Nephron progenitor cell (in vitro differentiated cells): ENCODE data around the gene EXOC1.
A peak's percentile ranks its signal among the peaks of the same experiment; 100 is the strongest.

Experiments
- DNase-seq: peaks from one replicate; pipeline ENCODE4 v3.0.0; 2021
- H3K27ac Mint-ChIP-seq: 2 replicates; pipeline ENCODE4 v1.8.0; 2021; ENCODE audit warnings: mild to moderate bottlenecking, moderate library complexity, mixed read lengths
- H3K27me3 Mint-ChIP-seq: 2 replicates; pipeline ENCODE4 v1.8.0; 2021; ENCODE audit warnings: mild to moderate bottlenecking, low read depth, mixed read lengths; ENCODE audit not compliant: poor library complexity
- H3K36me3 Mint-ChIP-seq: 2 replicates; pipeline ENCODE4 v1.8.0; 2021; ENCODE audit warnings: low read depth, mixed read lengths
- H3K4me1 Mint-ChIP-seq: 2 replicates; pipeline ENCODE4 v1.8.0; 2021; ENCODE audit warnings: mixed read lengths
- H3K4me3 Mint-ChIP-seq: 2 replicates; pipeline ENCODE4 v1.8.0; 2021; ENCODE audit warnings: mild to moderate bottlenecking, moderate library complexity, mixed read lengths
- H3K9me3 Mint-ChIP-seq: 2 replicates; pipeline ENCODE4 v1.8.0; 2021; ENCODE audit warnings: mild to moderate bottlenecking, moderate library complexity, mixed read lengths
- CTCF ChIP-seq: fragments of 200-600 bp; sonication (generic); IDR thresholded peaks from 2 replicates; pipeline ENCODE4 v1.5.0; 2021; ENCODE audit warnings: antibody characterized with exemption

The EXOC1 gene

GRCh38 chr4:55884093-55884850, 30.8 kb downstream of the EXOC1 start:
- DNase-seq, result no peak
- no peak overlapping the region for H3K4me3 Mint-ChIP-seq
- no peak overlapping the region for H3K27ac Mint-ChIP-seq
- TF ChIP-seq CTCF, result no peak
- peaks cover 6% of the 10 kb centered on the region for H3K9me3 Mint-ChIP-seq
- H3K27me3 Mint-ChIP-seq, result no peaks in the 10 kb centered on the region
- H3K36me3 Mint-ChIP-seq, result peaks cover 39% of the 10 kb centered on the region
- H3K4me1 Mint-ChIP-seq, result peaks cover 4% of the 10 kb centered on the region

GRCh38 chr4:55884851-55885219, 31.4 kb downstream of the EXOC1 start:
- no peak for DNase-seq
- Mint-ChIP-seq H3K9me3 (peaks cover 6% of the 10 kb centered on the region), H3K4me1 (peaks cover 4% of the 10 kb centered on the region), H3K27me3 (no peaks in the 10 kb centered on the region), H3K4me3 (no peak overlapping the region), H3K36me3 (peaks cover 35% of the 10 kb centered on the region), H3K27ac (no peak overlapping the region)
- TF ChIP-seq CTCF, result no peak

GRCh38 chr4:55887594-55887993, 34.1 kb downstream of the EXOC1 start:
- Mint-ChIP-seq H3K27ac (no peak overlapping the region), H3K4me3 (no peak overlapping the region), H3K36me3 (peaks cover 24% of the 10 kb centered on the region), H3K9me3 (no peaks in the 10 kb centered on the region), H3K4me1 (peaks cover 4% of the 10 kb centered on the region), H3K27me3 (no peaks in the 10 kb centered on the region)
- TF ChIP-seq CTCF, result no peak
- DNase-seq, result no peak

- H3K36me3 Mint-ChIP-seq, result peaks cover 34% of the 10 kb centered on the region
- H3K4me1 Mint-ChIP-seq, result peaks cover 4% of the 10 kb centered on the region
- H3K4me3 Mint-ChIP-seq, result no peak overlapping the region
- H3K27ac Mint-ChIP-seq, result peak overlapping the region; percentile 80
- no peaks in the 10 kb centered on the region for H3K9me3 Mint-ChIP-seq
- TF ChIP-seq CTCF, result no peak
- DNase-seq, result no peak
- no peaks in the 10 kb centered on the region for H3K27me3 Mint-ChIP-seq
Observed at GRCh38 chr4:55892156-55892555, 38.7 kb downstream of the EXOC1 start.

GRCh38 chr4:55896622-55897021, 43.2 kb downstream of the EXOC1 start:
- peaks cover 3% of the 10 kb centered on the region for H3K27me3 Mint-ChIP-seq
- no peaks in the 10 kb centered on the region for H3K9me3 Mint-ChIP-seq
- no peak overlapping the region for H3K27ac Mint-ChIP-seq
- H3K4me1 Mint-ChIP-seq, result no peaks in the 10 kb centered on the region
- peaks cover 33% of the 10 kb centered on the region for H3K36me3 Mint-ChIP-seq
- no peak for TF ChIP-seq CTCF
- H3K4me3 Mint-ChIP-seq, result no peak overlapping the region
- no peak for DNase-seq

- Mint-ChIP-seq H3K4me1 (no peaks in the 10 kb centered on the region), H3K36me3 (peaks cover 33% of the 10 kb centered on the region), H3K27ac (no peak overlapping the region), H3K9me3 (no peaks in the 10 kb centered on the region), H3K4me3 (no peak overlapping the region), H3K27me3 (peaks cover 3% of the 10 kb centered on the region)
- DNase-seq, result no peak
- no peak for TF ChIP-seq CTCF
Observed at GRCh38 chr4:55902677-55903076, 49.2 kb downstream of the EXOC1 start.
